CD8-positive, alpha-beta memory T cell (primary cell): ENCODE data around the gene MACROD2. TPM values are rescaled to one million over a fixed set of nuclear protein-coding genes. Genes with fewer than 3 reads are reported as not detected.

Source experiments
- CTCF ChIA-PET: fragments of 350-600 bp; sonication (Branson Sonifier 250); formaldehyde crosslinking; loops from one replicate; lab custom pipeline; 2021; ENCODE audit warnings: antibody characterized with exemption; lab: Charles Lee
- POLR2A ChIA-PET: fragments of 350-600 bp; sonication (Branson Sonifier 250); formaldehyde crosslinking; loops from one replicate; lab custom pipeline; 2021; ENCODE audit warnings: antibody characterized with exemption; lab: Charles Lee
- DNase-seq, 5 donors: peaks; one replicate each; pipeline versions ENCODE4 v3.0.0 to v3.0.0-alpha.2; 2020 to 2022; ENCODE audit warnings: mixed read lengths in 1 of 5
- H3K27ac ChIP-seq: one replicate; pipeline ENCODE4 v1.7.0; 2013; ENCODE audit warnings: low read depth, mild to moderate bottlenecking, low read length, moderate library complexity
- H3K27me3 ChIP-seq: 2 replicates; pipeline ENCODE4 v1.7.0; 2013; ENCODE audit warnings: low read length, mild to moderate bottlenecking; ENCODE audit not compliant: insufficient read depth, poor library complexity, severe bottlenecking
- H3K36me3 ChIP-seq: 2 replicates; pipeline ENCODE4 v1.7.0; 2013; ENCODE audit warnings: mild to moderate bottlenecking, low read length, moderate library complexity; ENCODE audit not compliant: insufficient read depth
- H3K4me1 ChIP-seq: 2 replicates; pipeline ENCODE4 v1.7.0; 2013; ENCODE audit warnings: mild to moderate bottlenecking, low read length, moderate library complexity; ENCODE audit not compliant: insufficient read depth
- H3K4me3 ChIP-seq: 2 replicates; pipeline ENCODE4 v1.7.0; 2013; ENCODE audit warnings: mild to moderate bottlenecking, low read length
- H3K9me3 ChIP-seq: 2 replicates; pipeline ENCODE4 v1.7.0; 2013; ENCODE audit warnings: mild to moderate bottlenecking, low read length
- H3K27ac Mint-ChIP-seq, 8 donors: one replicate each; pipeline ENCODE4 v1.8.0; 2020 to 2021; ENCODE audit warnings: mixed read lengths in 8 of 8, mild to moderate bottlenecking in 6 of 8, inconsistent platforms in 3 of 8, moderate library complexity in 3 of 8
- H3K27me3 Mint-ChIP-seq, 2 donors: one replicate each; pipeline ENCODE4 v1.8.0; 2020 to 2021; ENCODE audit warnings: mixed read lengths in 2 of 2, mild to moderate bottlenecking in 1 of 2, moderate library complexity in 1 of 2
- H3K36me3 Mint-ChIP-seq, 3 donors: one replicate each; pipeline ENCODE4 v1.8.0; 2020 to 2021; ENCODE audit warnings: mixed read lengths in 3 of 3, inconsistent platforms in 1 of 3, mild to moderate bottlenecking in 1 of 3
- H3K4me1 Mint-ChIP-seq, 3 donors: one replicate each; pipeline ENCODE4 v1.8.0; 2020 to 2021; ENCODE audit warnings: mixed read lengths in 3 of 3, inconsistent platforms in 1 of 3, mild to moderate bottlenecking in 1 of 3
- H3K4me3 Mint-ChIP-seq, 7 donors: one replicate each; pipeline ENCODE4 v1.8.0; 2020 to 2021; ENCODE audit warnings: mixed read lengths in 7 of 7, mild to moderate bottlenecking in 6 of 7, moderate library complexity in 4 of 7, inconsistent platforms in 2 of 7
- H3K9me3 Mint-ChIP-seq, 5 donors: one replicate each; pipeline ENCODE4 v1.8.0; 2020 to 2022; ENCODE audit warnings: mixed read lengths in 5 of 5, mild to moderate bottlenecking in 3 of 5, moderate library complexity in 2 of 5, inconsistent platforms in 1 of 5
- polyA plus RNA-seq: library from polyadenylated mRNA; unstranded; fragments of 300-500 nt; fragmentation: Illumina TruSeq; gene quantifications from one replicate; pipeline ENCODE4 v1.2.3, GENCODE V29; 2021
- total RNA-seq, 2 experiments: library from RNA; stranded (reverse); gene quantifications; one replicate each; pipeline ENCODE4 v1.2.3, GENCODE V29; 2021

The MACROD2 gene
- total and polyA plus RNA-seq, 3 experiments from 2014 or later: not detected

- POLR2A ChIA-PET: no interaction called here
- H3K9me3 ChIP-seq: no peaks in the 10 kb centered on the region
- H3K27me3 Mint-ChIP-seq: no peaks in the 10 kb centered on the region
- no peaks in the 10 kb centered on the region for H3K4me1 ChIP-seq
- no peaks in the 10 kb centered on the region for H3K4me1 Mint-ChIP-seq
- H3K27me3 ChIP-seq: no peaks in the 10 kb centered on the region
- H3K4me3 Mint-ChIP-seq: no peak overlapping the region
- DNase-seq: no peak
- H3K9me3 Mint-ChIP-seq: peaks cover 6 to 26% (median 7%) of the 10 kb centered on the region in 5 donors
- H3K36me3 Mint-ChIP-seq: no peaks in the 10 kb centered on the region
- no peaks in the 10 kb centered on the region for H3K36me3 ChIP-seq
- no peak overlapping the region for H3K27ac ChIP-seq
- no peak overlapping the region for H3K27ac Mint-ChIP-seq
- CTCF ChIA-PET: no interaction called here
- no peak overlapping the region for H3K4me3 ChIP-seq
Measured at GRCh38 chr20:14288341-14289330, 293.3 kb downstream of the MACROD2 start.

DNA sequence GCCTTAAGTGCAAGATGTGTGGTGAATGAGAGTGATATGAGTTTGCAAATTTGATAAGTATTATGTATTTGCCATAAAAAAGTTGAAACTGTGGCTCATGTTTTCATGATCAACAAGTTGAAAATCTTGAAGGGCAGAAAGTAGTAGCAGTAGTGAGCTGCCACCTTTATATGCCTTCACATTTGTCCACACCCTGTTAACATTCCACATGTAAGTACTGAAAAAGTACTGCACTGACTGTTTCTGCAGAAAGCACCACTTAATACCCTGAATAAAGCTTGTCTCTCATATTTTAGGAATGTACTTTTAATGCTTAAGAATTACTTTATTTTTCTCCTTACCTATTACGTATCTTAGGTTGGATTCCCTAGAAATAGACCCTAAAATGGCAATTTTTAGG, 296.2 kb downstream of the MACROD2 start:
- DNase-seq: no peak
- H3K4me3 ChIP-seq: no peak overlapping the region

GRCh38 chr20:14295238-14295637, 299.9 kb downstream of the MACROD2 start:
- Mint-ChIP-seq H3K27ac (no peak overlapping the region), H3K4me3 (no peak overlapping the region), H3K27me3 (no peaks in the 10 kb centered on the region), H3K9me3 (peaks cover 2 to 18% (median 9%) of the 10 kb centered on the region in 5 donors), H3K4me1 (no peaks in the 10 kb centered on the region), H3K36me3 (no peaks in the 10 kb centered on the region)
- no peaks in the 10 kb centered on the region for H3K4me1 ChIP-seq
- H3K36me3 ChIP-seq: no peaks in the 10 kb centered on the region
- DNase-seq: no peak
- H3K9me3 ChIP-seq: no peaks in the 10 kb centered on the region
- no peak overlapping the region for H3K27ac ChIP-seq
- CTCF ChIA-PET: no interaction called here
- H3K4me3 ChIP-seq: no peak overlapping the region
- POLR2A ChIA-PET: no interaction called here
- H3K27me3 ChIP-seq: no peaks in the 10 kb centered on the region

More for the DNA sequence above, 296.2 kb downstream of the MACROD2 start:
- no peak overlapping the region for H3K4me3 Mint-ChIP-seq
- Histone ChIP-seq H3K36me3 (no peaks in the 10 kb centered on the region), H3K27me3 (no peaks in the 10 kb centered on the region), H3K27ac (no peak overlapping the region), H3K9me3 (no peaks in the 10 kb centered on the region), H3K4me1 (no peaks in the 10 kb centered on the region)
- CTCF ChIA-PET: no interaction called here
- H3K9me3 Mint-ChIP-seq: peaks cover 4 to 22% (median 9%) of the 10 kb centered on the region in 5 donors
- H3K27me3 Mint-ChIP-seq: no peaks in the 10 kb centered on the region
- H3K36me3 Mint-ChIP-seq: no peaks in the 10 kb centered on the region
- H3K4me1 Mint-ChIP-seq: no peaks in the 10 kb centered on the region
- POLR2A ChIA-PET: no interaction called here
- H3K27ac Mint-ChIP-seq: no peak overlapping the region

DNA sequence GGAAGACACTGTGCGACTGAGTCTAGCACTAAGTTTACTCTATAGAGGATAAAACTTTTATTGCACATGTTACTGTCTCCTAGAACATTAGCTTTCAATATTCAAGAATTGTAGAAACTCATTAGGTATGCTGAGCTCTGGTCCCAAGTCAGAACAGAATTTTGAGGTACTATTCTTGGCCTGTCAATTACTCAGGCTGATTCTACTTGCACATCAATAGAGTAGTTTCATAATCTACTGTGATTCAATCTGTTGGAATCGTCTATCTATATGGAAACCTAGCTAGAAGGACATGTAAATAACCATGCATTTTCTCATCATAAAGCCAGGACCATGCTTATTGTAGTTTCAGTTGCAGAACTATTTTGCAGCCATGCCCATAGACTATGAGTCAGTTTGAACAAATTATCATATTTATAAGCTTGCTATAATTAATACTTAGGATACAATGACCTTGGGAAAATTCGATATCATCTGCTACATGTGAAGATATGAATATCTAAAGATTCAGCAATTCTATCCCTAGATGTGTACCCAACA, 300.5 kb downstream of the MACROD2 start:
- no peaks in the 10 kb centered on the region for H3K36me3 Mint-ChIP-seq
- no peaks in the 10 kb centered on the region for H3K4me1 Mint-ChIP-seq
- no peaks in the 10 kb centered on the region for H3K27me3 Mint-ChIP-seq
- no peaks in the 10 kb centered on the region for H3K4me1 ChIP-seq
- H3K27ac Mint-ChIP-seq: no peak overlapping the region
- H3K4me3 ChIP-seq: no peak overlapping the region
- ChIA-PET POLR2A (no interaction called here), CTCF (no interaction called here)
- H3K27ac ChIP-seq: no peak overlapping the region
- H3K4me3 Mint-ChIP-seq: no peak overlapping the region
- H3K9me3 Mint-ChIP-seq: peaks cover 2 to 18% (median 11%) of the 10 kb centered on the region in 5 donors
- no peak for DNase-seq
- no peaks in the 10 kb centered on the region for H3K36me3 ChIP-seq
- no peaks in the 10 kb centered on the region for H3K9me3 ChIP-seq
- no peaks in the 10 kb centered on the region for H3K27me3 ChIP-seq

DNA sequence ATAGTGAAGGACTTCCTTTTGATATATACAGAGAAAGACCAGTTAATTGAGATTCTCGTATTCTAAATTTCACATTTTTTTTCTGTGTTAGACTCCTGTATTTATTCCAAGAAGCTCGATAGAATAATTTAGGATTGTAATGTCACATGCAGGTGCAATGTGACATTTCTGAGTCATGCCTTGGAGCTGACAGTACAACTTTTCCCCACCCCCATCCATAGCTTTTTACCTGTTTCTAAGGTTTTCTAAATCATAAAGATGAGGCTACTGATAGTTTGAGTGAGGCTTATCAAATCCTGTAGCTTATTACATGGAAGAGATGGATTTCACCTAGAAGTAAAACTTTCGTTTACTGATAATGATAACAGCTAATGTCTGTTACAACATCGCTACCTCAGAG, 304.5 kb downstream of the MACROD2 start:
- Histone ChIP-seq H3K4me1 (no peaks in the 10 kb centered on the region), H3K36me3 (no peaks in the 10 kb centered on the region), H3K4me3 (no peak overlapping the region), H3K27me3 (no peaks in the 10 kb centered on the region), H3K9me3 (no peaks in the 10 kb centered on the region), H3K27ac (no peak overlapping the region)
- CTCF ChIA-PET: no interaction called here
- H3K4me3 Mint-ChIP-seq: no peak overlapping the region
- no peaks in the 10 kb centered on the region for H3K27me3 Mint-ChIP-seq
- H3K4me1 Mint-ChIP-seq: no peaks in the 10 kb centered on the region
- POLR2A ChIA-PET: no interaction called here
- peaks cover 5 to 15% (median 7%) of the 10 kb centered on the region in 5 donors for H3K9me3 Mint-ChIP-seq
- no peak overlapping the region for H3K27ac Mint-ChIP-seq
- no peaks in the 10 kb centered on the region for H3K36me3 Mint-ChIP-seq
- no peak for DNase-seq

GRCh38 chr20:14303106-14303505, 307.8 kb downstream of the MACROD2 start:
- no peaks in the 10 kb centered on the region for H3K36me3 ChIP-seq
- no peak overlapping the region for H3K27ac ChIP-seq
- H3K27me3 ChIP-seq: no peaks in the 10 kb centered on the region
- DNase-seq: no peak
- no peaks in the 10 kb centered on the region for H3K4me1 Mint-ChIP-seq
- peaks cover 5 to 21% (median 7%) of the 10 kb centered on the region in 5 donors for H3K9me3 Mint-ChIP-seq
- H3K4me3 Mint-ChIP-seq: no peak overlapping the region
- no peaks in the 10 kb centered on the region for H3K4me1 ChIP-seq
- H3K27ac Mint-ChIP-seq: no peak overlapping the region
- no peaks in the 10 kb centered on the region for H3K36me3 Mint-ChIP-seq
- H3K9me3 ChIP-seq: no peaks in the 10 kb centered on the region
- ChIA-PET POLR2A (no interaction called here), CTCF (no interaction called here)
- no peaks in the 10 kb centered on the region for H3K27me3 Mint-ChIP-seq
- H3K4me3 ChIP-seq: no peak overlapping the region

DNA sequence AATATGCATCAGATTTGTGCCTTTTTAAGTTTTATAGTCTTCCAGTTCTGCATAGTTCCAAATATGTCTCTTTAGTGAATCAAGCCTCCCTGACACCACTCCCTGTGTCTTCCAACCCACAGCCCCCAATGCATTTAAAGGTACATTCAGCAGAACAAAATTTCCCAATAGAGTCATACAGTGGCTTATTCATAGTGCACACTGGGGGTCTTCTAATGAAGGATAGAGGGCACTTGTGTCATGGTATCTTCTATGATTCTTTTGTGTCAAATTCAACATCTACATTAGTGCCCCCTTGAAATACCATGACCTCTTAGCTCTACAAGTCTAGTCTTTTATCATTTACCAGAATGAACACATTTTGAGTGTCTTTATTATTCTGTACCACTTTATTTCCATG, 308.3 kb downstream of the MACROD2 start:
- Histone ChIP-seq H3K27ac (no peak overlapping the region), H3K36me3 (no peaks in the 10 kb centered on the region), H3K4me1 (no peaks in the 10 kb centered on the region), H3K4me3 (no peak overlapping the region), H3K9me3 (no peaks in the 10 kb centered on the region), H3K27me3 (no peaks in the 10 kb centered on the region)
- Mint-ChIP-seq H3K4me3 (no peak overlapping the region), H3K27ac (no peak overlapping the region), H3K9me3 (peaks cover 5 to 21% (median 9%) of the 10 kb centered on the region in 5 donors), H3K4me1 (no peaks in the 10 kb centered on the region), H3K27me3 (no peaks in the 10 kb centered on the region), H3K36me3 (no peaks in the 10 kb centered on the region)
- ChIA-PET POLR2A (no interaction called here), CTCF (no interaction called here)
- DNase-seq: no peak

DNA sequence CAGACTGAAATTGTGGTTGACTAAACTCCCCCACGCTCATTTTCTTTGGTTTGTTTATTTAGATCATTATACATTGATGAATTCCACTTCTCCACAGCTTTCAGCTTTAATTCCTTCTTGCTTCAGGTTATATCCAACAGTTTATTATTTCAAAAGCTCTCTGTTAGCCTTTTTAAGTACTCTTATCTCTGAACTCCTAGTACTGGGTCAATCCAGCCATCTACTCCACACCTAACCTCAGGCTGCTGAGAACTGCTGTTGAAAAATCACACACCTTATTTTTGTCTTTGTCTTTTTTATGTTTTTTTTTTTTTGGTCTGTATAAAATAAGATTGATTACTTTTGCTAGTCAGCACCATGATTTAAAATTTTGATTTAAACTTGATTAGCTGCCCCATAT, 309.2 kb downstream of the MACROD2 start:
- Mint-ChIP-seq H3K27ac (no peak overlapping the region), H3K27me3 (no peaks in the 10 kb centered on the region), H3K36me3 (no peaks in the 10 kb centered on the region), H3K9me3 (peaks cover 5 to 21% (median 10%) of the 10 kb centered on the region in 5 donors), H3K4me3 (no peak overlapping the region), H3K4me1 (no peaks in the 10 kb centered on the region)
- Histone ChIP-seq H3K4me1 (no peaks in the 10 kb centered on the region), H3K27me3 (no peaks in the 10 kb centered on the region), H3K27ac (no peak overlapping the region), H3K9me3 (no peaks in the 10 kb centered on the region), H3K4me3 (no peak overlapping the region), H3K36me3 (no peaks in the 10 kb centered on the region)
- DNase-seq: no peak
- ChIA-PET CTCF (no interaction called here), POLR2A (no interaction called here)
